HepG2 (cell line): Measurements from ENCODE around the gene HDAC8. TPM values are rescaled to one million over a fixed set of nuclear protein-coding genes. Genes with fewer than 3 reads are reported as not detected.

Experiments used
- ATAC-seq: fragments of 200-7000 bp; cut with Tn5 transposase; 3 replicates; pipeline ENCODE4 v1.9.1; 2020; ENCODE audit warnings: mild to moderate bottlenecking, moderate library complexity
- BruUV-seq: library from RNA; stranded (reverse); fragments of 400-500 nt; replicated peaks from 2 replicates; lab custom pipeline; 2021; lab: Mats Ljungman, UMichigan
- CTCF ChIA-PET: fragments of 300-600 bp; formaldehyde crosslinking; extraction: SDS; loops from one replicate; lab custom pipeline; 2021; ENCODE audit warnings: low total read pairs, inconsistent platforms, low intra/inter-chr PET ratio; lab: Yijun Ruan, JAX
- POLR2A ChIA-PET: fragments of 350-600 bp; sonication (Branson Sonifier 250); formaldehyde crosslinking; loops from one replicate; lab custom pipeline; 2020; ENCODE audit warnings: antibody characterized with exemption, inconsistent platforms; lab: Yijun Ruan, JAX
- DNase-seq: peaks from one replicate; pipeline ENCODE4 v3.0.0-alpha.2; 2015; ENCODE audit warnings: low spot score
- FAIRE-seq: peaks from 3 replicates; lab custom pipeline; 2011; peaks lifted over from hg19 to GRCh38; lab: Jason Lieb, UNC
- H2AFZ ChIP-seq: one replicate; pipeline ENCODE4 v1.6.1; 2011; ENCODE audit warnings: low read length, inconsistent platforms
- H3K27ac ChIP-seq: fragments of 300-600 bp; 3 replicates; pipeline ENCODE4 v1.8.0; 2011; ENCODE audit warnings: mixed run types, mild to moderate bottlenecking, mixed read lengths, low read length, inconsistent platforms; ENCODE audit not compliant: insufficient read depth; ENCODE audit errors: extremely low read length
- H3K27me3 ChIP-seq, 2 experiments: fragments of 200-600 bp in 1 of 2; 2 replicates in 1 of 2; 3 replicates in 1 of 2; pipeline versions ENCODE4 v1.6.0 to v1.8.0; 2011; ENCODE audit warnings: low read length in 2 of 2, mild to moderate bottlenecking in 2 of 2, moderate library complexity in 2 of 2, inconsistent platforms in 1 of 2; ENCODE audit not compliant: insufficient read depth in 2 of 2, control insufficient read depth in 1 of 2
- H3K36me3 ChIP-seq, 2 experiments: fragments of 200-600 bp in 1 of 2; replicated peaks in 1 of 2; 2 replicates in 1 of 2; 3 replicates in 1 of 2; pipeline versions ENCODE4 v1.5.1 to v1.8.0; 2011; ENCODE audit warnings: low read length in 2 of 2, inconsistent platforms in 1 of 2; ENCODE audit not compliant: insufficient read depth in 2 of 2, control insufficient read depth in 1 of 2
- H3K4me1 ChIP-seq: 2 replicates; pipeline ENCODE4 v1.5.1; 2012; ENCODE audit warnings: low read length, inconsistent platforms; ENCODE audit not compliant: insufficient read depth
- H3K4me2 ChIP-seq: 2 replicates; pipeline ENCODE4 v1.6.0; 2011; ENCODE audit warnings: low read depth, low read length, inconsistent platforms
- H3K4me3 ChIP-seq, 3 experiments: fragments of 200-600 bp in 1 of 3; sonication (generic), shearing (Covaris generic) in 1 of 3; replicated peaks in 1 of 3; 2 replicates each; pipeline ENCODE4 v1.5.1; 2011 to 2016; ENCODE audit warnings: low read length in 3 of 3, inconsistent platforms in 2 of 3, low read depth in 2 of 3, mild to moderate bottlenecking in 2 of 3, control low read depth in 1 of 3, mixed read lengths in 1 of 3; ENCODE audit not compliant: insufficient read depth in 1 of 3
- H3K79me2 ChIP-seq: one replicate; pipeline ENCODE4 v1.6.1; 2011; ENCODE audit warnings: low read length, inconsistent platforms; ENCODE audit not compliant: insufficient read depth
- H3K9ac ChIP-seq: 2 replicates; pipeline ENCODE4 v1.6.0; 2011; ENCODE audit warnings: mild to moderate bottlenecking, low read depth, low read length, inconsistent platforms; ENCODE audit not compliant: insufficient read depth
- H3K9me3 ChIP-seq: 2 replicates; pipeline ENCODE4 v1.5.1; 2012; ENCODE audit warnings: mild to moderate bottlenecking, low read length
- H4K20me1 ChIP-seq: 2 replicates; pipeline ENCODE4 v1.6.0; 2011; ENCODE audit warnings: inconsistent platforms, mild to moderate bottlenecking, low read length, moderate library complexity; ENCODE audit not compliant: insufficient read depth
- CCDC6 ChIP-seq: sonication (generic); formaldehyde crosslinking; IDR thresholded peaks from 2 replicates; pipeline ENCODE4 v1.8.1; 2022; ENCODE audit warnings: mild to moderate bottlenecking, missing genetic modification reagents, moderate library complexity
- FLYWCH1 ChIP-seq: sonication (generic); formaldehyde crosslinking; IDR thresholded peaks from 2 replicates; pipeline ENCODE4 v1.8.1; 2023; ENCODE audit warnings: mild to moderate bottlenecking, missing genetic modification reagents
- HNF1B ChIP-seq: sonication (generic); formaldehyde crosslinking; IDR thresholded peaks from 2 replicates; pipeline ENCODE4 v1.5.1; 2020; ENCODE audit warnings: mild to moderate bottlenecking, moderate library complexity, missing genetic modification reagents
- MLLT10 ChIP-seq: sonication (generic); formaldehyde crosslinking; IDR thresholded peaks from 2 replicates; pipeline ENCODE4 v1.4.0; 2020; ENCODE audit warnings: missing genetic modification reagents
- PHF20 ChIP-seq: sonication (generic); formaldehyde crosslinking; IDR thresholded peaks from 2 replicates; pipeline ENCODE4 v1.5.0; 2020; ENCODE audit warnings: mild to moderate bottlenecking, missing genetic modification reagents
- TARDBP ChIP-seq: sonication (generic); formaldehyde crosslinking; IDR thresholded peaks from 2 replicates; pipeline ENCODE4 v1.8.0; 2022; ENCODE audit warnings: mild to moderate bottlenecking, missing genetic modification reagents
- TBX2 ChIP-seq: sonication (generic); formaldehyde crosslinking; IDR thresholded peaks from 2 replicates; pipeline ENCODE4 v1.5.0; 2020; ENCODE audit warnings: missing genetic modification reagents, mild to moderate bottlenecking, borderline replicate concordance
- TFDP1 ChIP-seq: IDR thresholded peaks from 2 replicates; pipeline ENCODE4 v1.6.1; 2016; ENCODE audit warnings: missing compliant biosample characterization, missing genetic modification reagents, borderline replicate concordance
- XRCC5 ChIP-seq: fragments of 200-400 bp; formaldehyde crosslinking; optimal IDR thresholded peaks from 2 replicates; pipeline ENCODE3; 2017; ENCODE audit warnings: mild to moderate bottlenecking, low read length
- ZHX1 ChIP-seq: sonication (generic); formaldehyde crosslinking; IDR thresholded peaks from 2 replicates; pipeline ENCODE4 v1.8.1; 2022; ENCODE audit warnings: low read depth, mild to moderate bottlenecking, missing genetic modification reagents
- ZNF136 ChIP-seq: sonication (generic); formaldehyde crosslinking; IDR thresholded peaks from 2 replicates; pipeline ENCODE4 v1.8.1; 2022; ENCODE audit warnings: low read depth, mild to moderate bottlenecking, moderate library complexity, missing genetic modification reagents
- ZNF296 ChIP-seq: sonication (generic); formaldehyde crosslinking; conservative IDR thresholded peaks from 2 replicates; pipeline ENCODE4 v1.5.0; 2020; ENCODE audit warnings: mild to moderate bottlenecking, missing genetic modification reagents
- ZNF850 ChIP-seq: sonication (generic); formaldehyde crosslinking; conservative IDR thresholded peaks from 2 replicates; pipeline ENCODE4 v1.9.0; 2021; ENCODE audit warnings: mild to moderate bottlenecking, missing genetic modification reagents
- WGBS: methylation state at CpG from one replicate; pipeline ENCODE4 v1.1.6; 2017; ENCODE audit warnings: low lambda C conversion rate; 5-methylcytosine and 5-hydroxymethylcytosine counted together
- in situ Hi-C: cut with HindIII; loops from 2 replicates; pipeline ENCODE4 v1.10.0; 2017; ENCODE audit warnings: low pct_unique_long_range_greater_than_20kb; ENCODE audit not compliant: extremely low pct_ligation_motif_present
- intact Hi-C: fragments of 100-400 bp; cut with micrococcal nuclease; formaldehyde crosslinking; loops from one replicate; pipeline ENCODE4 v1.10.0; 2022; ENCODE audit not compliant: unreplicated experiment
- polyA plus RNA-seq, 8 experiments: library from polyadenylated mRNA; depleted of rRNA in 3 of 8; stranded (reverse) in 7 of 8; unstranded in 1 of 8; fragments of >200 nt; fragmentation: Illumina TruSeq in 4 of 8; extraction: Trizol in 4 of 8; gene quantifications; 2 replicates each; pipeline versions ENCODE4 v1.2.1 to v1.2.3, GENCODE V29; 2011 to 2016; ENCODE audit warnings: low read depth in 4 of 8, missing spikeins in 1 of 8, mixed read lengths in 1 of 8; ENCODE audit not compliant: insufficient read depth in 1 of 8
- total RNA-seq, 5 experiments: library from RNA; depleted of rRNA; stranded (reverse); fragments of >200 nt; fragmentation: Illumina TruSeq; extraction: Trizol; gene quantifications; 2 replicates each; pipeline ENCODE4 v1.2.3, GENCODE V29; 2016; ENCODE audit warnings: low read depth in 1 of 5

Gene HDAC8
- total and polyA plus RNA-seq, 2 of the 13 experiments (the other 11 are each of a cell fraction or from before 2014, with no cell fraction given), result 13.7 to 28.6 TPM

GRCh38 chrX:72360326-72360725, 212.3 kb downstream of the HDAC8 start:
- no peak overlapping the region for H3K27ac ChIP-seq
- ATAC-seq (no peak), DNase-seq (no peak), FAIRE-seq (no peak)
- H3K4me2 ChIP-seq, result no peak overlapping the region
- CTCF ChIA-PET, result no interaction called here
- no peaks in the 10 kb centered on the region for H3K36me3 ChIP-seq
- no peak overlapping the region for H2AFZ ChIP-seq
- BruUV-seq, result no TSS peak
- intact Hi-C loops (no loop called here), in situ Hi-C loops (no loop called here)
- 98% methylated on average over 4 of the region's 4 CpGs for WGBS
- POLR2A ChIA-PET, result no interaction called here
- H3K79me2 ChIP-seq, result no peaks in the 10 kb centered on the region
- no peak overlapping the region for H3K4me3 ChIP-seq
- H3K9ac ChIP-seq, result no peak overlapping the region
- H3K4me1 ChIP-seq, result no peaks in the 10 kb centered on the region
- no peaks in the 10 kb centered on the region for H3K27me3 ChIP-seq
- H3K9me3 ChIP-seq, result no peaks in the 10 kb centered on the region
- no peak for TF ChIP-seq TFDP1
- TF ChIP-seq HNF1B (CRISPR knock-in tag), result no peak
- TF ChIP-seq ZNF136 (CRISPR knock-in tag), result no peak
- TF ChIP-seq CCDC6 (CRISPR knock-in tag), result no peak
- TF ChIP-seq ZNF850 (CRISPR knock-in tag), result no peak
- no peak for TF ChIP-seq XRCC5
- TF ChIP-seq MLLT10, result no peak
- no peak for TF ChIP-seq FLYWCH1 (CRISPR knock-in tag)
- TF ChIP-seq PHF20 (CRISPR knock-in tag), result no peak
- TF ChIP-seq TBX2 (CRISPR knock-in tag), result no peak
- no peak for TF ChIP-seq TARDBP (CRISPR knock-in tag)
- TF ChIP-seq ZNF296 (CRISPR knock-in tag), result no peak
- no peak for TF ChIP-seq ZHX1 (CRISPR knock-in tag)
- H4K20me1 ChIP-seq, result no peaks in the 10 kb centered on the region
